ENCODE results near the gene LCNL1. TPM values are rescaled to one million over a fixed set of nuclear protein-coding genes. Genes with fewer than 3 reads are reported as not detected.

Gene LCNL1
- total RNA-seq, 2 experiments from 2014 or later = not detected

DNA sequence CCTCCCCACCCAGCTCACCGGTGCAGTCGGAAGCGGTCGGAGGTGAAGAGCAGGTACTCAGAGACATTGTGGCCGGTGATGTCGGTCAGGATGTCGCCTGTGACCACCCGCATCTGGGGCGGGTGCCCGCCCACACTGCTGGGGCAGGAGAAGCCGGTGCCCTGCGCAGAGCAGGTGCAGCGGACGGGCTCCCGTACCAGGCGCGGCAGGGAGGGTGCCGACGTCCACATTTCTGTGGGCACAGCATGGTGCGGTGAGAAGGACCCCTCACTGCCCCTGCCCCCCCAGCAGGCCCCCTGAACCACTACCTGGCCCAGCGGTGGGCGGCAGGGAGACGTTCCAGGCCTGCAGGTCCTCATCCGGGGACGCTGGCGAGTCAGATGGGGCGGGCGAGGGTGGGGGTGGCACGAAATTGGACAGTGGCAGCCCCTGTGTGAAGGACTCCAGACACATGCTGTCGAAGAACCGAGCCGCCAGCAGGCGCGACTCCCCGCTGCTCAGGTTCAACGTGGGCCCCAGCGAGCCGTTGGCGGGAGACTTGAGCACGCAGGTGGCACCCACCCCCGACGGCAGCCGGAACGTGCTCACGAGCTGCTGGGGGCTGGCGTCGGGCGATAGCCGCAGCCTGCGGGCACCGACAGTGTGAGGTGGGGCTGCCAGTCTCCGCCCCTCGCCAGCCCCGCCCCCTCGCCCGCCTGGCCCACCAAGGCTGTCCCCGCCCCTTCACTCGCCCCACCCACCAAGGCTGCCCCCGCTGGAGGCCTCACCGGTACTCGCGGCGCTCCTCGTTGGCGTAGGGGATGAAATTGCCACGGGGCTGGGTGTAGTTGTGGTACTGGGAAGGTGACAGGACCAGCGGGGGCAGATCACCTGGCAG is 30.1 kb downstream of the LCNL1 start:
- Mint-ChIP-seq H3K9me3 (no peaks in the 10 kb centered on the region), H3K27ac (no peak overlapping the region), H3K4me3 (no peak overlapping the region), H3K27me3 (no peaks in the 10 kb centered on the region), H3K4me1 (ENCODE audit: low read depth) (no peaks in the 10 kb centered on the region), H3K36me3 (ENCODE audit: low read depth) (no peaks in the 10 kb centered on the region)
- POLR2A ChIA-PET = interaction anchor here (1.0 kb wide), 1 partner anchor 22 kb away, joined by 3 read pairs; no protein-coding TSS in a partner anchor
- ATAC-seq (no peak), DNase-seq (no peak)
- CTCF ChIA-PET = no interaction called here
- TF ChIP-seq, protein P1, sequence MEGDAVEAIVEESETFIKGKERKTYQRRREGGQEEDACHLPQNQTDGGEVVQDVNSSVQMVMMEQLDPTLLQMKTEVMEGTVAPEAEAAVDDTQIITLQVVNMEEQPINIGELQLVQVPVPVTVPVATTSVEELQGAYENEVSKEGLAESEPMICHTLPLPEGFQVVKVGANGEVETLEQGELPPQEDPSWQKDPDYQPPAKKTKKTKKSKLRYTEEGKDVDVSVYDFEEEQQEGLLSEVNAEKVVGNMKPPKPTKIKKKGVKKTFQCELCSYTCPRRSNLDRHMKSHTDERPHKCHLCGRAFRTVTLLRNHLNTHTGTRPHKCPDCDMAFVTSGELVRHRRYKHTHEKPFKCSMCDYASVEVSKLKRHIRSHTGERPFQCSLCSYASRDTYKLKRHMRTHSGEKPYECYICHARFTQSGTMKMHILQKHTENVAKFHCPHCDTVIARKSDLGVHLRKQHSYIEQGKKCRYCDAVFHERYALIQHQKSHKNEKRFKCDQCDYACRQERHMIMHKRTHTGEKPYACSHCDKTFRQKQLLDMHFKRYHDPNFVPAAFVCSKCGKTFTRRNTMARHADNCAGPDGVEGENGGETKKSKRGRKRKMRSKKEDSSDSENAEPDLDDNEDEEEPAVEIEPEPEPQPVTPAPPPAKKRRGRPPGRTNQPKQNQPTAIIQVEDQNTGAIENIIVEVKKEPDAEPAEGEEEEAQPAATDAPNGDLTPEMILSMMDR (IDR thresholded peaks at IDR 0.05) = no peak
- intact Hi-C loops (cut with micrococcal nuclease) = no loop called here

DNA sequence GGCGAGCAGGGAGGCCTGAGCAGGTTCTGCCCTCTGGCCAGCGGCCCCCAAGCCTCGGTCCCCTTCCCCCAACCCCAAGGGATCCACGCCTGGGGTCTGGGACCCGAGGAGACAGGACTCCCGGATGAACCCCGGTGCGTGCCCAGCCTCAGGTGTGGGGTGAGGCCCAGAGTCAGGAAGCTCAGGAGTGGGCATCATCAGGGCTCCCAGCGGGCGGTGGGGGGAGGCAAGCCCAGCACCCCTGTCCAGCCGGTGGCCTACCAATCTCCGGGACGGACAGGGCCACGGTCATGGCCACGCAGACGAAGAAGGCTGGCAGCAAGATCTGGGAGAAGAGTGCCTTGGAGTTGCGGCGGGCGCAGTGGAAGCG is 30.8 kb downstream of the LCNL1 start:
- CTCF ChIA-PET = no interaction called here
- no peak for DNase-seq
- no peak overlapping the region for H3K4me3 Mint-ChIP-seq
- H3K4me1 Mint-ChIP-seq (ENCODE audit: low read depth) = no peaks in the 10 kb centered on the region
- no peaks in the 10 kb centered on the region for H3K36me3 Mint-ChIP-seq (ENCODE audit: low read depth)
- no peak overlapping the region for H3K27ac Mint-ChIP-seq
- TF ChIP-seq, protein P1 (IDR thresholded peaks at IDR 0.05) = no peak
- no peak for ATAC-seq
- H3K27me3 Mint-ChIP-seq = no peaks in the 10 kb centered on the region
- no peaks in the 10 kb centered on the region for H3K9me3 Mint-ChIP-seq
- POLR2A ChIA-PET = interaction anchor here (1.0 kb wide), 1 partner anchor 21 kb away, joined by 3 read pairs; no protein-coding TSS in a partner anchor
- intact Hi-C loops (cut with micrococcal nuclease) = no loop called here

DNA sequence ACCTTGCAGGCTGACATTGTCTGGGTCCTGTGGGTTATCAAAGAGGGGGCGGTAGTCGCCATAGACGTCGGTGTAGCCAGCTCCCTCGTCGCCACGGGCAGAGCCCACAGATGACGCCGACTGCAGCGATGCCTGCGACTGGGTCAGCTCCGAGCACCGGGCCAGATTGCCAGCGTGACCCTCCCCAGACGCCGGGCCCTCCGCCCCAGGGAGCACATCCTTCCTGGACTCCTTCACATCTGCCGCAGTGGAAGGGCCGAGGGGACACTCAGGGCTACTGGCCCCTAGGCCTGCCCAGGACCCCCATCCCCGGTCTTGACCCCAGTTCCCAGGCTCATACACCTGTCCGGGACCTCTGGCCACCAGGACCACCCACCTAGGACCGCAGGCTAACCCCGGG is 31.4 kb downstream of the LCNL1 start:
- intact Hi-C loops (cut with micrococcal nuclease) = no loop called here
- TF ChIP-seq, protein P1 (IDR thresholded peaks at IDR 0.05) = no peak
- ChIA-PET CTCF (no interaction called here), POLR2A (interaction anchor here (1.0 kb wide), 1 partner anchor 20 kb away, joined by 3 read pairs; no protein-coding TSS in a partner anchor)
- H3K9me3 Mint-ChIP-seq = no peaks in the 10 kb centered on the region
- no peaks in the 10 kb centered on the region for H3K27me3 Mint-ChIP-seq
- no peaks in the 10 kb centered on the region for H3K4me1 Mint-ChIP-seq (ENCODE audit: low read depth)
- H3K27ac Mint-ChIP-seq = no peak overlapping the region
- H3K36me3 Mint-ChIP-seq (ENCODE audit: low read depth) = no peaks in the 10 kb centered on the region
- ATAC-seq (no peak), DNase-seq (no peak)
- H3K4me3 Mint-ChIP-seq = no peak overlapping the region

DNA sequence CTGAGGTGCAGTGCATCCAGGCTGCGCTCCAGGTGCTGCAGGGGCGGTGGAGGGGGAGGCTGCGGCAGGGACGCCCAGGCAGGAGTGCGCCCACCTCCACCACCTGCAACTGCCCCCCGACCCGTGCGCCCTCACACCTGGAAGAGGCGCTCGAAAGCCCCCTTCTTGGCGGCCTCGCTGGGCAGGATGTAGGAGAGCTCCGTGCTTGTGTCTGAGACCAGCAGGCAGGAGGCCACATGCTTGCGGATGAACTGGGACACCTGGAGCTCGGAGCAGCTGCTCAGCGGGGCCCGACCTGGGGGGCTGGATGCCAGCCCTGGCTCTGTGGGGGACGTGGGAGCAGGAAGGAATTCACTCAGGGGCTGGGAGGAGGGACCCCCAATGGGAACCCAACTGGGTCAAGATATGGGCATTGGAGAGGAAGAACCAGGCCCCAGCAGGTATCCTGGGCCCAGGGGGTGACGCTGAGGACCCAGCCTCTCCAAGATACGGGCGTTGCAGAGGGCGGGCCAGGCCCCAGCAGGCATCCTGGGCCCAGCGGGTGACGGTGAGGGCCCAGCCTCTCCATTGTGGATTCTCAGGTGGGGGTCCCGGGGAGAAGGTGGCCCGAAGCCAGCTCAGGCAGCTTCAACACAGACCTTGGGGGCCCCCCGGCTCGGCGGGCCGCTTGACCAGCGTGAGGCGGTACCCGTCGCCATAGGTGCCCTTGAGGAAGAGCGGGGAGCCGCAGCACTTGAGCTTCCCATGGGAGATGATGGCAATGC is 32.2 kb downstream of the LCNL1 start:
- Mint-ChIP-seq H3K4me1 (ENCODE audit: low read depth) (no peaks in the 10 kb centered on the region), H3K9me3 (no peaks in the 10 kb centered on the region), H3K4me3 (no peak overlapping the region), H3K36me3 (ENCODE audit: low read depth) (no peaks in the 10 kb centered on the region), H3K27me3 (no peaks in the 10 kb centered on the region), H3K27ac (no peak overlapping the region)
- ATAC-seq = no peak
- TF ChIP-seq, protein P1 (IDR thresholded peaks at IDR 0.05) = no peak
- CTCF ChIA-PET = no interaction called here
- no peak for DNase-seq
- POLR2A ChIA-PET = no interaction called here
- intact Hi-C loops (cut with micrococcal nuclease) = no loop called here

DNA sequence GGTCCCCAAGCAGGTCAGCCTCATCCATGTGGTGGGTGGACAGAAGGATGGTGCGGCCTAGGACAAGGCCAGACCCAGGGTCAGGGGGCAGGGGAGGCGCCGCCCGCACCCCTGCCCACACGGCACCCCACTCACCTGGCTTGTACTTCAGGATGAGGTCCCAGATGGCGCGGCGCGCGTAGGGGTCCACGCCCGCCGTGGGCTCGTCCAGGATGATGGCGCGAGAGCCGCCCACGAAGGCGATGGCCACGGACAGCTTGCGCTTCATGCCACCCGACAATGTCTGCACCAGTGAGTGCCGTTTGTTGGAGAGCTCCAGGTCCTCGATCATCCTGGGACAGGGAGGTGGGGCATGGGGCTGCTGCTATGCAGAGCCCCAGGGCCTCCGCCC is 32.7 kb downstream of the LCNL1 start:
- no peak overlapping the region for H3K4me3 Mint-ChIP-seq
- H3K36me3 Mint-ChIP-seq (ENCODE audit: low read depth) = no peaks in the 10 kb centered on the region
- no peaks in the 10 kb centered on the region for H3K9me3 Mint-ChIP-seq
- no peak for ATAC-seq
- POLR2A ChIA-PET = no interaction called here
- H3K27ac Mint-ChIP-seq = no peak overlapping the region
- CTCF ChIA-PET = no interaction called here
- DNase-seq = no peak
- intact Hi-C loops (cut with micrococcal nuclease) = no loop called here
- H3K4me1 Mint-ChIP-seq (ENCODE audit: low read depth) = no peaks in the 10 kb centered on the region
- no peaks in the 10 kb centered on the region for H3K27me3 Mint-ChIP-seq
- TF ChIP-seq, protein P1 (IDR thresholded peaks at IDR 0.05) = no peak

All from activated CD8-positive, alpha-beta T cell treated with anti-CD3 and anti-CD28 coated beads for 36 hours (primary cell).